GM12864 (cell line): Measurements from ENCODE around the gene MSANTD7.

Source experiments
- DNase-seq: peaks from one replicate; pipeline ENCODE4 v3.0.0-alpha.2; 2011; ENCODE audit warnings: low read depth
- H3K4me3 ChIP-seq: 2 replicates; pipeline ENCODE4 v1.5.1; 2011; ENCODE audit warnings: mild to moderate bottlenecking, low read depth, low read length, control low read depth
- TF ChIP-seq, protein P1 (sequence below): IDR thresholded peaks from 2 replicates; pipeline ENCODE4 v1.5.1; 2011; ENCODE audit warnings: low read depth, mild to moderate bottlenecking, moderate library complexity, low read length, control low read depth, inconsistent platforms; ENCODE audit errors: missing control alignments

The MSANTD7 gene

DNA sequence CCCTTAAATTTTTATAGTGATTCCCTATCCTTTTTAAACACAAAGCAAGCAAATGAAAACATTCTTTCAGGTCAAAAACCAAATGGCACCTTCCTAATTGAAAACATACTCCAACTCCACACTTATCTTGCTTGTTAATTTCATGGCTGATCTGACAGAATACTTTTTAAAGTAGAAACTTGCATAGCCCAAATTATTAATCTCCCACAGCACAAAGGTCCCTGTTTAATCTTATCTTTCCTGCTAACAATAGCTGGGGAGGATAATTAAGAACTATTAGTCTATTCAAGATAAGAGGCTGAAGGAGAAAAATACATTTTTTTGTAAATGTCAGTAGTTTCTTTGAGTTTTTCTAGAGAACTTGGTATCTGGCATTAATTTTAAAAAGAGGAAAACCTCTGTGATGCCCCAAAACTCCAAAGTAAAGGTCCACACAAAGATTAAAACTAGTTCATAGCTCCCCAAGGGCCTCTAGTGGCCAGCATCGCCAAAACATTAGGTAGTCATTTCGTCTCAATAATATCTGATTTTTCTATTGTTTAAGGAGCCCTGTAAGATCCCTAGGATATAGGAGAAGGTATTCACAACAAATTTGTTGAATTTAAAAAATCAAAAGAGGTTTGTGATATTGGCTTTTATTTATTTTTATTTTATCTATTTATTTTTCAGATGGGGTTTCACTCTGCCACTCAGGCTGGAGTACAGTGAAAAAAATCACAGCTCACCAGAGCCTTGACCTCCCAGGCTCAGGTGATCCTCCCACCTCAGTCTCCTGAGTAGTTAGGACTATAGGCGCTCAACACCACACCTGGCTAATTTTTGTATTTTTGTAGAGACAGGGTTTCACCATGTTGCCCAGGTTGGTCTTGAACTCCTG is 15.0 kb upstream of the MSANTD7 start:
- no peak for DNase-seq
- no peak overlapping the region for H3K4me3 ChIP-seq
- TF ChIP-seq, protein P1, sequence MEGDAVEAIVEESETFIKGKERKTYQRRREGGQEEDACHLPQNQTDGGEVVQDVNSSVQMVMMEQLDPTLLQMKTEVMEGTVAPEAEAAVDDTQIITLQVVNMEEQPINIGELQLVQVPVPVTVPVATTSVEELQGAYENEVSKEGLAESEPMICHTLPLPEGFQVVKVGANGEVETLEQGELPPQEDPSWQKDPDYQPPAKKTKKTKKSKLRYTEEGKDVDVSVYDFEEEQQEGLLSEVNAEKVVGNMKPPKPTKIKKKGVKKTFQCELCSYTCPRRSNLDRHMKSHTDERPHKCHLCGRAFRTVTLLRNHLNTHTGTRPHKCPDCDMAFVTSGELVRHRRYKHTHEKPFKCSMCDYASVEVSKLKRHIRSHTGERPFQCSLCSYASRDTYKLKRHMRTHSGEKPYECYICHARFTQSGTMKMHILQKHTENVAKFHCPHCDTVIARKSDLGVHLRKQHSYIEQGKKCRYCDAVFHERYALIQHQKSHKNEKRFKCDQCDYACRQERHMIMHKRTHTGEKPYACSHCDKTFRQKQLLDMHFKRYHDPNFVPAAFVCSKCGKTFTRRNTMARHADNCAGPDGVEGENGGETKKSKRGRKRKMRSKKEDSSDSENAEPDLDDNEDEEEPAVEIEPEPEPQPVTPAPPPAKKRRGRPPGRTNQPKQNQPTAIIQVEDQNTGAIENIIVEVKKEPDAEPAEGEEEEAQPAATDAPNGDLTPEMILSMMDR, result peak; percentile 68

DNA sequence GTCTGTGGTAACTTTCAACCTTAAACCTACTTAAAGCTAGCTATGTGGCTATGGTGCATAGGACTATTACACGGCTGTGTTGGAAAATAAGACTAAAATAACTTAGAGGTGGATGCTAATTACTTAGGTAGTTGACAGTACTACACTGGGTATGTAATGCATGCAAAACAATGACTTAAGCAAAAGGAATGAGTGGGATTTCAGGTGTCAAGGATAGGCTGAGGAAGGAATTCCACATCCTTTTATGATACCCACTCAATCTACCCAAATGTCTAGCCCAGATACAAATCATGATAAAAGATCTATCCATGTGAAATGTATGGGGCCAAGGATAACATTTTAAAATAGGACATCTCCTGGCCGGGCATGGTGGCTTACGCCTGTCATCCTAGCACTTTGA is 14.1 kb upstream of the MSANTD7 start:
- DNase-seq, result no peak
- TF ChIP-seq, protein P1, result no peak
- no peak overlapping the region for H3K4me3 ChIP-seq

DNA sequence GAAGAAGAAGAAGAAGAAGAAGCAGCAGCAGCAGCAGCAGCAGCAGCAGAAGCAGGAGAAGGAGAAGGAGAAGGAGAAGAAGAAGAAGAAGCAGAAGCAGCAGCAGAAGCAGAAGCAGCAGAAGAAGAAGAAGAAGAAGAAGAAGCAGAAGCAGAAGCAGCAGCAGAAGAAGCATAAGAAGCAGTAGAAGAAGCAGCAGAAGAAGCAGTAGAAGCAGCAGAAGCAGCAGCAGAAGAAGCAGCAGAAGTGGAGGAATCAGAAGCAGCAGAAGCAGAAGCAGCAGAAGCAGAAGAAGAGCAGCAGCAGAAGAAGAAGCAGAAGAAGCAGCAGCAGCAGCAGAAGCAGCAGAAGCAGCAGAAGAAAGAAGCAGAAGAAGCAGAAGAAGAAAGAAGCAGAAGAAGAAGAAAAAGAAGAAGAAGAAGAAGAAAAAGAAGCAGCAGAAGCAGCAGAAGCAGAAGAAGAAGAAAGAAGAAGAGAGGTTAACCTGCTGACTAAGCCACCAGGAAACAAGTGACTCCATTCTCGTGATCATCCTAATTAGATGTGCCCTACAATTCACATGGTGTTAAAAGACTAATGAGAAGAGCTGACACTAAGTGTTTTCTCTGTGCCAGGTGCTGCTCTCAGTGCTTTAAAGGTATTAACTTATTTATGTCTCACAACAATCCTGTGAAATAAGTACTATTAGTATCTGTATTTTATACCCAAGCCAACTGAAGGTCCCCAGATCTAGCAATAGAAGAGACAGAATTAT is 11.9 kb upstream of the MSANTD7 start:
- no peak overlapping the region for H3K4me3 ChIP-seq
- TF ChIP-seq, protein P1, result no peak
- DNase-seq, result no peak

DNA sequence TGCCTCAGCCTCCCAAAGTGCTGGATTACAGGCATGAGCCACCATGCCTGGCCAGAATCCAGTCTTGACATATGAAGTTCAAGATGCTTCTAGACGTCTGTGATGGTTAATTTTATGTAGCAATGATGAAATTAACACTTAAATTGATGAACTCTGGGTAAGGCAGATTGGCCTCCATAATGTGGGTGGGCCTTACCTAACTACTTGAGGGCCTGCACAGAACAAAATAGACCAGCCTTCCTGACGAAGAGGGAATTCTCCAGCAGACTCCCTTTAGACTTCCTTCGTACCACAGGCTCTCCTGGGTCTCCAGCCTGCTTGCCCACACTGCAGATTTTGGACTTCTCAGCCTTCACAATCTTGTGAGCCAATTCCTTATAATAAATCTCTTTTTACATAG is 5.0 kb upstream of the MSANTD7 start:
- no peak for DNase-seq
- TF ChIP-seq, protein P1, result no peak

DNA sequence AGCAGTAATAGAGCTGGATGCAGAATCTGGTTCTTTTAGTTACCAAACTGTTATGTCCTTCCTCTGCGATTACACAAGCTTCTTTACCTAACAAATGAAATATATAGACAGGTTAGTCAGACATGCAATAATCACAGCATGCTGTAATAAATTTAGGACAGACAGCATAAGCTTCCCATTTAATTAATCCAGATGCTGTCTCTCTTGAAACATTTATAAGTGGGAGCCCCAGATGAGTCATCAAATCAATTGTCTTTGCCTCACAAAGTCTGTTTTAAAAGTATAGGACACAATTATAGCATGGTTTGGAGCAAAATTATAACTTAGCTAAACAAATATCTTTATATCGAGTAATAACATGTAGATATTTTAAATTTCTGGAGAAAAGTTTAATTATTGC is 1.9 kb upstream of the MSANTD7 start:
- TF ChIP-seq, protein P1, result no peak
- no peak for DNase-seq
- H3K4me3 ChIP-seq, result no peak overlapping the region

More for the DNA sequence above, 5.0 kb upstream of the MSANTD7 start:
- H3K4me3 ChIP-seq, result no peak overlapping the region

DNA sequence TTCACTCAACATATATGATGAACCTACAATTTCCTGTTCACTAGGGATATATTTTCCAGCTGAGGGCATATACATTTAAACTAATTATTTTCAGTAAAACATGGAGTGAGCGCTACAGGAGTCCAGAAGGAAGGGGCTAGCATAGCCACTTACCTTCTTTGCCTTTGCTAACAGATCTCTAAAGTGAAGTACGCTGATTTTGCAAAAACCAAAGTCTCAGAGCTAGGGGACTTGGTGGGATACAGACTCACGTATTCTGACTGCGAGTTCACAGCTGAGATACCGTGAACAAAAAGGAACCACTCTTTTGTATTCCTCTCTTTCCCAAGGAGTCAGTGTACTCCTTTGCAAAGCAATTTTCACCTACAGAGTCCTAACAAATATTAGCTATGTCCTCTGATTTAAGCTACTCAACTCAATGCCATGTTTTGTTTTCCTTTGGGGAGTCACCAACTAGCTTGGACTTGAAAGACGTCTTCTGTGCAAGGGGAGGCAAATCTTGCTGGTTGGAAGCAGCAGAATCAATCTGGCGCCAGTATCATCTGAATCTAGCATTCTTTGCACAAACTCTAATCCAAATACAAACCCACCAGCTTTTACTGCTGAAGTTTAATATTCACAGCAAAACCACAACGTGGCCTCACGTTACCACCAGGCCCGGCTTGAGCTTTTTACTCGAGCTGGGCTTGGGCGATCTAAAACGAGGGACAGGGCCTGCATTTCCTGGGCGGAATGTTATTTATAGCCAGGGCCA is 926 bp upstream of the MSANTD7 start:
- DNase-seq, result no peak
- TF ChIP-seq, protein P1, result no peak

More for the DNA sequence above, 926 bp upstream of the MSANTD7 start:
- H3K4me3 ChIP-seq, result peak overlapping the region; percentile 53
